ENCODE results near the gene TUBB2A. TPM values are rescaled to one million over a fixed set of nuclear protein-coding genes. Genes with fewer than 3 reads are reported as not detected.

Gene TUBB2A
- total RNA-seq, 1 experiment from 2014 or later, result 112 TPM

- ChIA-PET POLR2A (ENCODE audit: low non-redundant PET) (no interaction called here), CTCF (no interaction called here)
- BruUV-seq (replicated peaks), result no TSS peak
Observed at GRCh38 chr6:3204921-3205320, 47.6 kb upstream of the TUBB2A start.

GRCh38 chr6:3202999-3203696 is 45.8 kb upstream of the TUBB2A start:
- no peaks in the 10 kb centered on the region for H3K36me3 ChIP-seq (ENCODE audit: insufficient read depth, low read length, poor library complexity, severe bottlenecking)
- DNase-seq (ENCODE audit: low spot score), result no peak
- intact Hi-C loops (cut with micrococcal nuclease; ENCODE audit: unreplicated experiment), result no loop called here
- no peaks in the 10 kb centered on the region for H3K9me3 ChIP-seq (ENCODE audit: low read depth, low read length, poor library complexity, severe bottlenecking)
- no peak overlapping the region for H3K4me3 ChIP-seq (ENCODE audit: low read depth, low read length, poor library complexity, severe bottlenecking)
- no TSS peak for BruUV-seq (replicated peaks)
- ChIA-PET CTCF (no interaction called here), POLR2A (ENCODE audit: low non-redundant PET) (no interaction called here)
- no peaks in the 10 kb centered on the region for H3K4me1 ChIP-seq (ENCODE audit: insufficient read depth, low read length, poor library complexity, severe bottlenecking)
- H3K27ac ChIP-seq (ENCODE audit: low read depth, low read length, poor library complexity, severe bottlenecking), result no peak overlapping the region
- no peaks in the 10 kb centered on the region for H3K27me3 ChIP-seq (replicated peaks; ENCODE audit: insufficient read depth, low read depth, low read length, poor library complexity)
- TF ChIP-seq EZH2 (IDR thresholded peaks at IDR 0.05; ENCODE audit: borderline replicate concordance, low read depth, low read length, poor library complexity, severe bottlenecking), result no peak
- TF ChIP-seq CTCF (conservative IDR thresholded peaks at IDR 0.05; ENCODE audit: low read depth, low read length), result no peak

More at GRCh38 chr6:3204921-3205320, 47.6 kb upstream of the TUBB2A start:
- intact Hi-C loops (cut with micrococcal nuclease; ENCODE audit: unreplicated experiment), result no loop called here
- no peaks in the 10 kb centered on the region for H3K36me3 ChIP-seq (ENCODE audit: insufficient read depth, low read length, poor library complexity, severe bottlenecking)
- H3K4me1 ChIP-seq (ENCODE audit: insufficient read depth, low read length, poor library complexity, severe bottlenecking), result peaks cover 9% of the 10 kb centered on the region
- H3K4me3 ChIP-seq (ENCODE audit: low read depth, low read length, poor library complexity, severe bottlenecking), result no peak overlapping the region
- DNase-seq (ENCODE audit: low spot score), result no peak
- no peaks in the 10 kb centered on the region for H3K9me3 ChIP-seq (ENCODE audit: low read depth, low read length, poor library complexity, severe bottlenecking)
- no peaks in the 10 kb centered on the region for H3K27me3 ChIP-seq (replicated peaks; ENCODE audit: insufficient read depth, low read depth, low read length, poor library complexity)
- TF ChIP-seq EZH2 (IDR thresholded peaks at IDR 0.05; ENCODE audit: borderline replicate concordance, low read depth, low read length, poor library complexity, severe bottlenecking) (no peak), CTCF (conservative IDR thresholded peaks at IDR 0.05; ENCODE audit: low read depth, low read length) (no peak)
- no peak overlapping the region for H3K27ac ChIP-seq (ENCODE audit: low read depth, low read length, poor library complexity, severe bottlenecking)

- Histone ChIP-seq H3K27ac (ENCODE audit: low read depth, low read length, poor library complexity, severe bottlenecking) (no peak overlapping the region), H3K36me3 (ENCODE audit: insufficient read depth, low read length, poor library complexity, severe bottlenecking) (no peaks in the 10 kb centered on the region), H3K4me3 (ENCODE audit: low read depth, low read length, poor library complexity, severe bottlenecking) (no peak overlapping the region), H3K27me3 (replicated peaks; ENCODE audit: insufficient read depth, low read depth, low read length, poor library complexity) (no peaks in the 10 kb centered on the region), H3K4me1 (ENCODE audit: insufficient read depth, low read length, poor library complexity, severe bottlenecking) (no peaks in the 10 kb centered on the region), H3K9me3 (ENCODE audit: low read depth, low read length, poor library complexity, severe bottlenecking) (no peaks in the 10 kb centered on the region)
- no peak for DNase-seq (ENCODE audit: low spot score)
- BruUV-seq (replicated peaks), result no TSS peak
- POLR2A ChIA-PET (ENCODE audit: low non-redundant PET), result no interaction called here
- CTCF ChIA-PET, result no interaction called here
- intact Hi-C loops (cut with micrococcal nuclease; ENCODE audit: unreplicated experiment), result no loop called here
- TF ChIP-seq EZH2 (IDR thresholded peaks at IDR 0.05; ENCODE audit: borderline replicate concordance, low read depth, low read length, poor library complexity, severe bottlenecking) (no peak), CTCF (conservative IDR thresholded peaks at IDR 0.05; ENCODE audit: low read depth, low read length) (no peak)
Observed at GRCh38 chr6:3201388-3201787, 44.0 kb upstream of the TUBB2A start.
